HG03457 (cell line): ENCODE data around the gene RBMXL3.
"Not testable (repeated sequence)": the region's sequence is repeated elsewhere in the genome, so short reads cannot be mapped to it uniquely, and the experiment has no call there.

Experiments
- ATAC-seq: cut with Tn5 transposase; IDR thresholded peaks from one replicate; pipeline ENCODE4 v1.9.1; 2021; ENCODE audit warnings: moderate number of reproducible peaks; ENCODE audit not compliant: unreplicated experiment

RBMXL3 gene

GRCh38 chrX:115189110-115189509 lies at the start of gene RBMXL3:
RBMXL3 (plus strand) TSS chrX:115189410; CDS start chrX:115189442, 32 bp downstream.
- ATAC-seq, result no peak

- no peak for ATAC-seq
Measured at GRCh38 chrX:115142057-115142456, 47.2 kb upstream of the RBMXL3 start.

GRCh38 chrX:115147220-115147619 lies 42.0 kb upstream of the RBMXL3 start:
- ATAC-seq, result no peak

- no peak for ATAC-seq
Measured at GRCh38 chrX:115173181-115173580, 16.0 kb upstream of the RBMXL3 start.

DNA sequence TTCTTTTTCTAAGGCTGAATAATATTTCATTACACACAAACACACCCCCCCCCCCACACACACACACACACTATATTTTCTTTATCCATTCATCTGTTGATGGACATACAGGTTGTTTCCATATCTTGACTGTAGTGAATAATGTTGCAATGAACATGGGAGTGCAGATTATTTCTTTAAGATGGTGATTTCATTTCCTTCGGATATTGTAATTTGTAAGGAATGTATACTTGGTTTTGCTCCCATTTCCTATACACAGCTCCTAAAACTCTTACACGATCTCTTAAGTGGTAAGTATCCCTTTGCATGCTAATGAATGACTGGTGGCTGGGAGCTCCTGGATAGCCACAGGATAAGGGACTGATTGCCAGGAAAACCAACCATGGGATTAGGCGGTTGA lies 14.7 kb upstream of the RBMXL3 start:
- ATAC-seq, result no peak

GRCh38 chrX:115177932-115178331 lies 11.3 kb upstream of the RBMXL3 start:
- no peak for ATAC-seq

- ATAC-seq, result no peak
Measured at GRCh38 chrX:115178473-115178872, 10.7 kb upstream of the RBMXL3 start.

GRCh38 chrX:115183980-115184379 lies 5.2 kb upstream of the RBMXL3 start:
- ATAC-seq, result no peak

DNA sequence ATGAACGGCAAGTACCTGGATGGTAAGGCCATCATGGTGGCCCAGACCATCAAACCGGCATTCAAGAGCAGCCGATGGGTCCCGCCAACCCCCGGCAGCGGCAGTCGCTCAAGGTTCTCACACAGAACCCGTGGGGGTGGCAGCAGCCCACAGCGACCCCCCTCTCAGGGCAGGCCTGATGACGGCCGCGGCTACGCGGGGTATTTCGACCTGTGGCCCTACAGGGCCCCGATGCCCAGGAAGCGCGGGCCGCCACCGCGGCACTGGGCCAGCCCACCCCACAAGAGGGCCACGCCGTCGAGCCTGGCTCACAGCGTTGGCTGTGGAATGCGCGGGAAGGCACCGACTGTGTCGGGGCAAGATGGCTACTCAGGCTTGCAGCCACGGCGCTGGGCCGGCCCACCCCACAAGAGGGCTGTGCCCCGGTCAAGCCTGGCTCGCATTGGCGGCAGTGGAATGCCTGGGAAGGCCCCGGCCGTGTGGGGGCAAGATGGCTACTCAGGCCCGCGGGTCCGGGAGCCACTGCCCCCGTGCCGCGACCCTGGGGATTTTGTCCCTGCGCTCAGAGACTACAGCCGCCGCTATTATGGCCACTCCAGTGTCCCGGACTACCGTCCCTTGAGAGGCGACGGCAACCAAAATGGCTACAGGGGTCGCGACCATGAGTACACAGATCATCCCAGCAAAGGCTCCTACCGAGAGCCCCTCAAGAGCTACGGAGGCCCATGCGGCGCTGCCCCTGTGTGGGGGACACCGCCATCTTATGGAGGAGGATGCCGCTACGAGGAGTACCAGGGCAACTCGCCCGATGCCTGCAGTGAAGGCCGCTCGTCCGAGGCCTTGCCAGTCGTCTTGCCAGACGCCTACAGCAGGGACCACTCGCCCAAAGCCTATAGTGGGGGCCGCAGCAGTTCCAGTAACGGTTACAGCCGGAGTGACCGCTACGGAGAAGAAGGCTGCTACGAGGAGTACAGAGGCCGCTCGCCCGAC lies 731 bp downstream of the RBMXL3 start:
- ATAC-seq, result no peak

DNA sequence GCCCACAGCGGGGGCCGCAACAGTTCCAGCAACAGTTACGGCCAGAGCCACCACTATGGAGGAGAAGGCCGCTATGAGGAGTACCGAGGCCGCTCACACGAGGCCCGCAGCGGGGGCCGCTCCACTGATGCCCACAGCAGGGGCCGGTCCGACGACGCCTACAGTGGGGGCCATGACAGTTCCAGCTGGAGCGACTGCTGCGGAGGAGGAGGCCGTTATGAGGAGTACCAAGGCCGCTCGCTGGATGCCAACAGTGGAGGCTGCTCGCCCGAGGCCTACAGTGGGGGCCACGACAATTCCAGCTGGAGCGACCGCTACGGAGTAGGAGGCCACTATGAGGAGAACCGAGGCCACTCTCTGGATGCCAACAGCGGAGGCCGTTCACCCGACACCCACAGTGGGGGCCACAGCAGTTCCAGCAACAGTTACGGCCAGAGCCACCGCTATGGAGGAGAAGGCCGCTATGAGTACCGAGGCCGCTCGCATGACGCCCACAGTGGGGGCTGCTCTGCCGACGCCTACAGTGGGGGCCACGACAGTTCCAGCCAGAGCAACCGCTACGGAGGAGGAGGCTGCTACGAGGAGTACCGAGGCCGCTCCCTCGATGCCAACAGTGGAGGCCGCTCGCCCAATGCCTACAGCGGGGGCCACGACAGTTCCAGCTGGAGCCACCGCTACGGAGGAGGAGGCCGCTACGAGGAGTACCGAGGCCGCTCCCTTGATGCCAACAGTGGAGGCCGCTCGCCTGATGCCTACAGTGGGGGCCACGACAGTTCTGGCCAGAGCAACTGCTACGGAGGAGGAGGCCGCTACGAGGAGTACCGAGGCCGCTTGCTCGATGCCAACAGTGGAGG lies 1.7 kb downstream of the RBMXL3 start:
- no peak for ATAC-seq

GRCh38 chrX:115191490-115192243 lies 2.5 kb downstream of the RBMXL3 start:
- ATAC-seq, result no peak

GRCh38 chrX:115192244-115192700 lies 3.1 kb downstream of the RBMXL3 start:
- ATAC-seq, result no peak

- ATAC-seq, result no peak
Measured at GRCh38 chrX:115204040-115204439, 14.8 kb downstream of the RBMXL3 start.

DNA sequence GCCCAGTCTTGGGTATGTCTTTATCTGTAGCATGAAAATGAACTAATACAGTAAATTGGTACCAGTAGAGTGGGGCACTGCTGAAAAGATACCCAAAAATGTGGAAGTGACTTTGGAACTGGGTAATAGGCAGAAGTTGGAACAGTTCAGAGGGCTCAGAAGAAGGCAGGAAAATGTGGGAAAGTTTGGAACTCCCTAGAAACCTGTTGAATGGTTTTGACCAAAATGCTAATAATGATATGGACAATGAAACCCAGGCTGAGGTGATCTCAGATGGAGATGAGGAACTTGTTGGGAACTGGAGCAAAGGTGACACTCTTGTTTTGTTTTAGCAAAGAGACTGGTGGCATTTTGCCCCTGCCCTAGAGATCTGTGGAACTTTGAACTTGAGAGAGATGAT lies 20.3 kb downstream of the RBMXL3 start:
- ATAC-seq, result not testable (repeated sequence)

GRCh38 chrX:115214151-115214550 lies 24.9 kb downstream of the RBMXL3 start:
- ATAC-seq, result no peak

DNA sequence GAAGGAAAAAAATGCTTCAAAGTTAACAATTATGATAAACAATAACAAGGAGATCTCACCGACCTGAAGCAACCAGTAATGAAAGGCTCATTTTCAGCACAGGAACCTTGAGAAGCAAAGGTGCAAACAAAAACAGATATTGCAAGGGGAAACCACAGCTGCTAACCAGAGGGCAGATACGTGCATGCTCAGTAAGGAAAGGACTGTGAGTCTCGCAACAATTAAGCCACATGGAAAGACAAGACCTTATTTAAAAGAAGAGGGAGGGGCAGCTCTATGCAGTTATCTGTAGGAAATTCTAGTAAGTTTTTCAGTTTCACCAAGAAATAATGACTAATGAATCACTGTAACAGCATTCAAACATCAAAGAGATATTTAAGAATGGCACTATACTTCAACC lies 25.4 kb downstream of the RBMXL3 start:
- no peak for ATAC-seq

DNA sequence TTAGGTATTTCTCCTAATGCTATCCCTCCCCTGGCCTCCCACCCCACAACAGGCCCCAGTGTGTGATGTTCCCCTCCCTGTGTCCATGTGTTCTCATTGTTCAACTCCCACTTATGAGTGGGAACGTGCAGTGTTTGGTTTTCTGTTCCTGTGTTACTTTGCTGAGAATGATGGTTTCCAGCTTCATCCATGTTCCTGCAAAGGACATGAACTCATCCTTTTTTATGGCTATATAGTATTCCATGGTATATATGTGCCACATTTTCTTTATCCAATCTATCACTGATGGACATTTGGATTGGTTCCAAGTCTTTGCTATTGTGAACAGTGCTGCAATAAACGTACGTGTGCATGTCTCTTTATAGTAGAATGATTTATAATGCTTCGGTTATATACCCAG lies 28.1 kb downstream of the RBMXL3 start:
- ATAC-seq, result not testable (repeated sequence)

- no peak for ATAC-seq
Measured at GRCh38 chrX:115226929-115227328, 37.7 kb downstream of the RBMXL3 start.

- ATAC-seq, result no peak
Measured at GRCh38 chrX:115229337-115230003, 40.3 kb downstream of the RBMXL3 start.

DNA sequence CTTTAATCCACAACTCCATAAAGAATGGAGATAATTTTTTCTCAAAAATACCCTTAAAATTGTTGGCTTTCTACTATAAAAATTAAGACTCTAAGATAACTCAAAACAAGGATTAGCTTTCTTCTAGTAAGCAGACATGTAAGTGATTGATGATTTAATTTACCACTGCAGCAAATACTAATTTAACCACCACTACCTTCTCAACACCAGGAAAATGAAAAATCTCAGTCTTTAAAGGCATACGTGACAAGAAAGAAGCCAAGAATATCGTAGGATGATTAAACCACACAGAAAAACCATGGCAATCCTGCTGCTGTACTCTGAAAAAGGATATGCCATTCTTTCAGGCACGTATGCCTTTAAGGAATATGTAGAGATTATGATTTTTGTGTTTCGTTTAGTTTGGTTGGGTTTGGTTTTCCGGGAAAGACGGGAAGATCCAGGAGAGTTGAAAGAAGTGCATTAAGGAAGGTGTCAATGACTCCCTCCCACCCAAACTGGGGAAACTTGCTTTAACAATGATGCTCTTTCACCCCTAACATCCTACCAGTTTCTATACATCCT lies 43.8 kb downstream of the RBMXL3 start:
- no peak for ATAC-seq
